SK-N-DZ (cell line): ENCODE results near the gene MSTO1.

Source experiments
- small RNA-seq, 2 experiments: library from RNA; depleted of rRNA; stranded (forward); fragments of <200 nt; gene quantifications; one replicate each; pipeline ENCODE3, GENCODE V24; 2014

MSTO1 gene

Small RNAs within 50 kb of the gene (small RNA-seq; reads per million reads assigned to genes)
- gene AL353807.4: 0 reads per million in 2 experiments
